Measurements from ENCODE around the gene AP2S1. TPM values are rescaled to one million over a fixed set of nuclear protein-coding genes. Genes with fewer than 3 reads are reported as not detected.

Gene AP2S1
- total and polyA plus RNA-seq, 12 donors, result 68.7 to 192 (median 80.7) TPM

DNA sequence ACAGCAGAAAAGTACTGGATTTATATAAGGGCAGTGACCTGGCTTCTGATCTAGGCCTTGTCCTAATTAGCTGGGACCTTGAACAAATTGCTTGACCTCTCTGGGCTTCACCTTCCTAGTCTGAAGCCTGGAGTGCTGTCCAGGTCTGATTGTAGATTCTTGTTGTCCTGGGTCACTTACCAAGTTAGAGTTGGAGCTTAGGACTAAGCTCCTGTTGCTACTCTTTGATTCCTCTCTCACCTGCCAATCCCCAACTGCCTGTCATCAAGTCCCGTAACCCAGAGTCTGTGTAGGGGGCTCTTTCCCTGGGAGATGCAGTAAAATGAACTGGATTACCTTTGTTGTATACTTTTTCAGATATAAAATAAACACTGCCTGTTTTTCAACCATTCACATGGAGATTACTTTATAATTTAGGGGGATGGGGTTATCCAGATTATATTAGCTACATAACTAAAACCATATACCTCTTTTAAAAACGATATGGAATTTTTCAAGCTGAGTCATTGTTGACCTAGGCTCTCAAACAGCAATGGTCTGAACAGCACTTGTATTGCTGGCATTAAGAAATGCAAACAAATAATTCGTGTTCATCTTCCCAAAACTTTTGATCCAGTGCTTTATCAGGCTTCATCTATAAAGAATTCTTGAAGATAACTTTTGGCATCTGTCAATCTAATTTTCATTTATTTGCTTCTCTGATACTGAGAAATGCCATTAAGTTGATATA lies 15.9 kb upstream of the AP2S1 start:
- H3K4me3 ChIP-seq, result no peak overlapping the region
- H3K4me1 ChIP-seq, result peaks cover 11 to 87% (median 61%) of the 10 kb centered on the region in 9 donors
- H3K36me3 ChIP-seq, result no peaks in the 10 kb centered on the region
- TF ChIP-seq CTCF (IDR thresholded peaks at IDR 0.05), result no peak
- intact Hi-C loops (cut with DNase I), result loop anchor here in 5 of 10 donors (5.0 to 10.0 kb wide), 3 partner anchors 46 to 58 kb away; no protein-coding TSS in a partner anchor
- ATAC-seq (no peak), DNase-seq (no peak)
- no peaks in the 10 kb centered on the region for H3K9me3 ChIP-seq
- H3K27ac ChIP-seq, result peak overlapping the region in 8 of 10 donors; percentile 2 to 61 (median 38)
- H3K27me3 ChIP-seq, result no peaks in the 10 kb centered on the region
- WGBS, 2 donors, result 35 to 42% methylated on average over 3 of the region's 3 CpGs

DNA sequence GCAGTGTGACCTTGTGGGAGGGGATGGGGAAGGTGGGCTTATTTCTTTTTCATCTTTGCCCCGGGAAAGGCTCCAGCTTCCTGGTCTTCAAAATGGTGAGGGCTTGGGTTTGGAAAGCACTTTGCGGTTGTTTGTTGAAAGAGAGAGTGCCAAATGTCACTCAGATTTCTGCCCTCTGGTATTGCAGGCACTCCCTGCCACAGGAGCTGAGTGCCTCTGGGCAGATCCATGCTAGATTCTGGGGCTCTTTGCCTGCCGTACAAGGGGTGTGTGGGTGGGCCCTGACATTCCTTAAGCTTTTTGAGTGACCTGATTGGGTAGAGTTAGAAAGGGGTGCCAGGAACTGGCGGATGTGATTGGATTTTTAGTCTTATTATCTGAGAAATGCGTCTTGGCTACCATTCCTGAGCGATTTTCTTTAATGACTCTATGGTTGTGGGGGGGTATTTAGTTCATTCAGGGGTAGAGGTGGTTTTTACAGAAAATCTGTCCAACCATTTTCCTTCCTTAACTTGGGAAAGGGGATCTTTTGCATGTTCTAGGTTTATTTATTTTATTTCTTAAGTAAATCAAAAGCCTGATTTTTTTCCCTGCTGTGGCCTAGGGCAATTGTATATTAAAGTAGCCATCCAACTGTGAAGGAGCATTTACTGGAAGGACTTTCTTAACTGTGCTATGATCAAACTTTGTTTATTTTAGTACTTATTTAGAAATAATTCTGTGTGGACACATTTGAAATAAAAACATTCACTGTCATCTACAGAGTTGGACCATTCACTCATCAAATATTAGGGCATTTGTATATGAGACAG lies 13.4 kb upstream of the AP2S1 start:
- Histone ChIP-seq H3K9me3 (no peaks in the 10 kb centered on the region), H3K36me3 (no peaks in the 10 kb centered on the region), H3K4me3 (peak overlapping the region in 7 of 10 donors; percentile 4 to 99 (median 84)), H3K4me1 (peaks cover 14 to 84% (median 63%) of the 10 kb centered on the region in 9 donors), H3K27me3 (no peaks in the 10 kb centered on the region), H3K27ac (peak overlapping the region in 8 of 10 donors; percentile 67 to 99 (median 96))
- WGBS, 2 donors, result 18 to 27% methylated on average over 6 of the region's 6 CpGs
- no peak for TF ChIP-seq CTCF (IDR thresholded peaks at IDR 0.05)
- DNase-seq, result no peak
- peak in 1 of 8 donors; percentile 16 for ATAC-seq
- intact Hi-C loops (cut with DNase I), result loop anchor here in 7 of 10 donors (2.0 to 10.0 kb wide), 6 partner anchors 48 to 127 kb away; no protein-coding TSS in a partner anchor

- ATAC-seq, result no peak
- no peak for DNase-seq
- 27 to 33% methylated on average over 4 of the region's 4 CpGs for WGBS, 2 donors
- TF ChIP-seq CTCF (IDR thresholded peaks at IDR 0.05), result no peak
- peak overlapping the region in 8 of 10 donors; percentile 67 to 99 (median 96) for H3K27ac ChIP-seq
- peaks cover 14 to 79% (median 63%) of the 10 kb centered on the region in 9 donors for H3K4me1 ChIP-seq
- no peaks in the 10 kb centered on the region for H3K9me3 ChIP-seq
- H3K4me3 ChIP-seq, result peak overlapping the region in 9 of 10 donors; percentile 1 to 99 (median 84)
- intact Hi-C loops (cut with DNase I), result loop anchor here in 7 of 10 donors (2.0 to 10.0 kb wide), 6 partner anchors 49 to 128 kb away; no protein-coding TSS in a partner anchor
- H3K36me3 ChIP-seq, result no peaks in the 10 kb centered on the region
- no peaks in the 10 kb centered on the region for H3K27me3 ChIP-seq
Measured at GRCh38 chr19:46862974-46863632, 12.5 kb upstream of the AP2S1 start.

GRCh38 chr19:46862503-46862834 lies 11.8 kb upstream of the AP2S1 start:
- H3K4me1 ChIP-seq, result peaks cover 14 to 75% (median 56%) of the 10 kb centered on the region in 9 donors
- no peak for DNase-seq
- intact Hi-C loops (cut with DNase I), result loop anchor here in 7 of 10 donors (2.0 to 10.0 kb wide), 6 partner anchors 50 to 128 kb away; no protein-coding TSS in a partner anchor

More at GRCh38 chr19:46862503-46862834, 11.8 kb upstream of the AP2S1 start:
- Histone ChIP-seq H3K27ac (peak overlapping the region in 9 of 10 donors; percentile 95 to 100 (median 98)), H3K27me3 (no peaks in the 10 kb centered on the region), H3K4me3 (peak overlapping the region; percentile 62 to 99 (median 80)), H3K9me3 (no peaks in the 10 kb centered on the region), H3K36me3 (no peaks in the 10 kb centered on the region)
- WGBS, 2 donors, result 6 to 7% methylated on average over 9 of the region's 9 CpGs
- TF ChIP-seq CTCF (IDR thresholded peaks at IDR 0.05), result no peak
- no peak for ATAC-seq

Measured in heart right ventricle (tissue), 16 donors.